GM12878 (cell line): ENCODE data around the gene ANAPC15. TPM values are rescaled to one million over a fixed set of nuclear protein-coding genes. Genes with fewer than 3 reads are reported as not detected.

Experiments used
- ATAC-seq: fragments of 200-7000 bp; cut with Tn5 transposase; 3 replicates; pipeline ENCODE4 v1.9.1; 2020; ENCODE audit warnings: mild to moderate bottlenecking, moderate library complexity
- BruUV-seq: library from RNA; stranded (reverse); fragments of 400-500 nt; replicated peaks from 2 replicates; lab custom pipeline; 2021; lab: Mats Ljungman, UMichigan
- CTCF ChIA-PET: fragments of 300-600 bp; sonication (Branson Sonifier 250); formaldehyde crosslinking; extraction: SDS; loops from one replicate; lab custom pipeline; 2021; ENCODE audit warnings: inconsistent platforms; lab: Yijun Ruan, JAX
- POLR2A ChIA-PET: fragments of 350-600 bp; formaldehyde crosslinking; extraction: SDS; loops from one replicate; lab custom pipeline; 2021; ENCODE audit warnings: inconsistent platforms; lab: Charles Lee
- RAD21 ChIA-PET: fragments of 300-600 bp; sonication (Branson Sonifier 250); formaldehyde crosslinking; loops from one replicate; lab custom pipeline; 2023; ENCODE audit warnings: antibody characterized with exemption; ENCODE audit not compliant: unreplicated experiment; lab: Charles Lee
- SMC1A ChIA-PET: fragments of 300-600 bp; sonication (Branson Sonifier 250); formaldehyde crosslinking; loops from one replicate; lab custom pipeline; 2023; ENCODE audit not compliant: unreplicated experiment, uncharacterized antibody; lab: Charles Lee
- DNase-seq: peaks from one replicate; pipeline ENCODE4 v3.0.0-alpha.2; 2011; ENCODE audit warnings: low read depth, low spot score
- FAIRE-seq: peaks from 3 replicates; lab custom pipeline; 2011; peaks lifted over from hg19 to GRCh38; lab: Jason Lieb, UNC
- H2AFZ ChIP-seq: 2 replicates; pipeline ENCODE4 v1.6.0; 2011; ENCODE audit warnings: low read depth, low read length, control low read depth; ENCODE audit not compliant: control insufficient read depth
- H3K27ac ChIP-seq: 2 replicates; pipeline ENCODE4 v1.5.1; 2011; ENCODE audit warnings: control low read depth; ENCODE audit not compliant: control insufficient read depth, insufficient read depth
- H3K27me3 ChIP-seq, 2 experiments: replicated peaks in 1 of 2; 2 replicates each; pipeline versions ENCODE4 v1.6.0 to v1.6.1; 2011; ENCODE audit warnings: low read length in 1 of 2; ENCODE audit not compliant: control insufficient read depth in 2 of 2, insufficient read depth in 2 of 2
- H3K36me3 ChIP-seq, 2 experiments: 2 replicates each; pipeline ENCODE4 v1.5.1; 2011; ENCODE audit warnings: low read length in 1 of 2; ENCODE audit not compliant: control insufficient read depth in 2 of 2, insufficient read depth in 2 of 2
- H3K4me1 ChIP-seq: 2 replicates; pipeline ENCODE4 v1.6.1; 2011; ENCODE audit warnings: mild to moderate bottlenecking, low read length, moderate library complexity, mixed read lengths; ENCODE audit not compliant: control insufficient read depth, insufficient read depth
- H3K4me2 ChIP-seq: 2 replicates; pipeline ENCODE4 v1.6.0; 2011; ENCODE audit warnings: control low read depth; ENCODE audit not compliant: control insufficient read depth, insufficient read depth
- H3K4me3 ChIP-seq: fragments of 200-600 bp; sonication (generic); 2 replicates; pipeline ENCODE4 v1.5.1; 2016
- H3K79me2 ChIP-seq: 2 replicates; pipeline ENCODE4 v1.6.0; 2011; ENCODE audit warnings: low read length; ENCODE audit not compliant: control insufficient read depth, insufficient read depth
- H3K9ac ChIP-seq: 2 replicates; pipeline ENCODE4 v1.8.0; 2011; ENCODE audit warnings: low read length, control low read depth, mixed read lengths; ENCODE audit not compliant: control insufficient read depth, insufficient read depth
- H3K9me3 ChIP-seq: replicated peaks from 3 replicates; pipeline ENCODE4 v1.5.1; 2011; ENCODE audit warnings: mild to moderate bottlenecking, low read length; ENCODE audit not compliant: control insufficient read depth, insufficient read depth
- H4K20me1 ChIP-seq: 2 replicates; pipeline ENCODE4 v1.6.0; 2011; ENCODE audit not compliant: control insufficient read depth, insufficient read depth
- EGR1 ChIP-seq, 2 experiments: IDR thresholded peaks; 1 replicate in 1 of 2; 2 replicates in 1 of 2; pipeline ENCODE4 v1.6.1; 2011 to 2012; ENCODE audit warnings: low read depth in 2 of 2, low read length in 2 of 2, borderline replicate concordance in 1 of 2, mild to moderate bottlenecking in 1 of 2, moderate library complexity in 1 of 2
- FOXK2 ChIP-seq: fragments of 450-650 bp; IDR thresholded peaks from 2 replicates; pipeline ENCODE4 v1.6.1; 2017; ENCODE audit warnings: mild to moderate bottlenecking, moderate library complexity
- GABPA ChIP-seq: IDR thresholded peaks from 2 replicates; pipeline ENCODE4 v1.6.1; 2014; ENCODE audit warnings: antibody characterized with exemption, low read depth, mild to moderate bottlenecking, inconsistent platforms
- MTA2 ChIP-seq: fragments of 450-650 bp; IDR thresholded peaks from 2 replicates; pipeline ENCODE4 v1.6.1; 2016; ENCODE audit warnings: low read depth, mild to moderate bottlenecking, moderate library complexity
- MTA3 ChIP-seq: IDR thresholded peaks from 2 replicates; pipeline ENCODE4 v1.6.1; 2012; ENCODE audit warnings: low read length, inconsistent platforms, borderline replicate concordance
- NFYA ChIP-seq: IDR thresholded peaks from 2 replicates; pipeline ENCODE4 v1.6.1; 2011; ENCODE audit warnings: low read depth, mild to moderate bottlenecking, low read length, improper control_type of control experiment, borderline replicate concordance
- POLR2A ChIP-seq: IDR thresholded peaks from 2 replicates; pipeline ENCODE4 v1.6.1; 2011; ENCODE audit warnings: low read depth, mild to moderate bottlenecking, low read length
- POLR2AphosphoS5 ChIP-seq: IDR thresholded peaks from 2 replicates; pipeline ENCODE4 v1.6.1; 2011; ENCODE audit warnings: mild to moderate bottlenecking, low read length, inconsistent platforms
- SP1 ChIP-seq: IDR thresholded peaks from one replicate; pipeline ENCODE4 v1.6.1; 2011; ENCODE audit warnings: low read depth, low read length
- WGBS: methylation state at CpG from one replicate; pipeline ENCODE4 v1.1.6; 2016; ENCODE audit warnings: low lambda C conversion rate; ENCODE audit not compliant: insufficient replicate concordance, insufficient coverage; ENCODE audit errors: missing lambda C conversion rate; 5-methylcytosine and 5-hydroxymethylcytosine counted together
- in situ Hi-C: fragments of 300-500 bp; cut with MboI; formaldehyde crosslinking; loops from 9 replicates; pipeline ENCODE4 v1.14.3; 2018; ENCODE audit warnings: mixed read lengths
- intact Hi-C: fragments of 100-400 bp; cut with micrococcal nuclease; formaldehyde crosslinking; loops from one replicate; pipeline ENCODE4 v1.14.2; 2022; ENCODE audit not compliant: unreplicated experiment
- polyA plus RNA-seq, 11 experiments: library from polyadenylated mRNA; depleted of rRNA in 4 of 11; unstranded in 6 of 11; stranded (reverse) in 5 of 11; fragments of >200 nt; fragmentation: Nextera tagmentation in 4 of 11; fragmentation: Illumina TruSeq in 1 of 11; extraction: Ambion mirVana in 4 of 11; extraction: Trizol in 1 of 11; gene quantifications; 1 replicate in 1 of 11; 2 replicates in 10 of 11; pipeline versions ENCODE4 v1.2.1 to v1.2.3, GENCODE V29; 2011 to 2016; ENCODE audit warnings: inconsistent platforms in 2 of 11, missing spikeins in 2 of 11, low read depth in 1 of 11
- total RNA-seq, 4 experiments: library from RNA; depleted of rRNA in 3 of 4; stranded (reverse); fragments of >200 nt in 3 of 4; fragmentation: Illumina TruSeq in 1 of 4; extraction: Trizol in 1 of 4; gene quantifications; 2 replicates each; pipeline versions ENCODE4 v1.2.1 to v1.2.3, GENCODE V29; 2013 to 2021

ANAPC15 gene
- total and polyA plus RNA-seq, 10 of the 15 experiments (the other 5 are each of a cell fraction or from before 2014, with no cell fraction given): 83.4 to 372 (median 103) TPM

DNA sequence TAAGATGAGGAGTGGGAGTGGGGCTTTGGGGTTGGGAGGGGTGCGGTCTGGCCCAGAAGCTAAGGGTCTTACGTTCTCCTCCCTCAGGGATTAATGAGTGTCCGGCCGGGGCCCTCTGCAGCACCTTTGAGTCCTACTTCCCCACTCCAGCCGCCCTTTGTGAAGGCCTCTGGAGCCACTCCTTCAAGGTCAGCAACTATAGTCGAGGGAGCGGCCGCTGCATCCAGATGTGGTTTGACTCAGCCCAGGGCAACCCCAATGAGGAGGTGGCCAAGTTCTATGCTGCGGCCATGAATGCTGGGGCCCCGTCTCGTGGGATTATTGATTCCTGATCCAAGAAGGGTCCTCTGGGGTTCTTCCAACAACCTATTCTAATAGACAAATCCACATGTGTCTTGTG is 27.0 kb upstream of the ANAPC15 start:
- DNase-seq: no peak
- Histone ChIP-seq H3K9me3 (peaks cover 2% of the 10 kb centered on the region; the same call in 1 of the 3 replicates), H3K36me3 (no peaks in the 10 kb centered on the region), H2AFZ (no peak overlapping the region), H3K4me2 (no peak overlapping the region), H3K27ac (no peak overlapping the region), H3K4me3 (no peak overlapping the region), H3K27me3 (no peaks in the 10 kb centered on the region; a peak in 1 of 4 replicates), H3K9ac (no peak overlapping the region), H3K4me1 (no peaks in the 10 kb centered on the region), H4K20me1 (no peaks in the 10 kb centered on the region), H3K79me2 (no peaks in the 10 kb centered on the region)
- intact Hi-C loops: no loop called here
- no peak for FAIRE-seq
- BruUV-seq: no TSS peak
- ChIA-PET CTCF (no interaction called here), SMC1A (no interaction called here), POLR2A (no interaction called here), RAD21 (no interaction called here)
- no peak for ATAC-seq
- in situ Hi-C loops: no loop called here
- 67% methylated on average over 11 of the region's 11 CpGs for WGBS
- TF ChIP-seq NFYA (no peak), EGR1 (IDR thresholded peaks at IDR 0.05; ENCODE audit: borderline replicate concordance in 1 of 2, low read depth in 2 of 2, low read length in 2 of 2) (no peak), MTA2 (no peak), MTA3 (no peak)

DNA sequence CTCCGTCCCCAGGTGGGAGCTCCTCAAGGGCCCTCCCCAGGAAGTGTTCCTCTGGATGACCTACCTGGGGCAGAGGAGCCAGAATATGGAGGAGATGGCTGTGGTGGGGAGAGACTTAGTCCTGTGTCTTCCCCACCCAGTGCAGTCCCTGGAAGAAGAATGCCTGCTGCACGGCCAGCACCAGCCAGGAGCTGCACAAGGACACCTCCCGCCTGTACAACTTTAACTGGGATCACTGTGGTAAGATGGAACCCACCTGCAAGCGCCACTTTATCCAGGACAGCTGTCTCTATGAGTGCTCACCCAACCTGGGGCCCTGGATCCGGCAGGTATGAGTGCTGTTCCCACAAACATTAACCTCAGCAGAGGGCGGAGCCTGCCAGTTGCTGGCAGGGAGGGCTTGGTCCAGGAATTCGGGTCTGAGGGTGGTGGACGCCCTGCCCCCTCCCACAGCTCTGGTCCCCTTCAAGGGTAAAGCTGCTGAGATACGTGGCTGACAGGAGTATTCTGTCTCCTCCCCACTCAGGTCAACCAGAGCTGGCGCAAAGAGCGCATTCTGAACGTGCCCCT is 26.4 kb upstream of the ANAPC15 start:
- POLR2A ChIA-PET: no interaction called here
- Histone ChIP-seq H4K20me1 (no peaks in the 10 kb centered on the region), H3K27me3 (no peaks in the 10 kb centered on the region; a peak in 1 of 4 replicates), H3K9me3 (peaks cover 2% of the 10 kb centered on the region; the same call in 1 of the 3 replicates), H3K4me3 (no peak overlapping the region), H3K4me2 (no peak overlapping the region), H2AFZ (no peak overlapping the region), H3K36me3 (no peaks in the 10 kb centered on the region), H3K27ac (no peak overlapping the region), H3K9ac (no peak overlapping the region), H3K4me1 (no peaks in the 10 kb centered on the region), H3K79me2 (no peaks in the 10 kb centered on the region)
- CTCF ChIA-PET: no interaction called here
- WGBS: 52% methylated on average over 12 of the region's 12 CpGs
- ATAC-seq (no peak), FAIRE-seq (no peak), DNase-seq (no peak)
- TF ChIP-seq FOXK2: no peak
- TF ChIP-seq SP1: no peak
- no peak for TF ChIP-seq GABPA
- no peak for TF ChIP-seq POLR2AphosphoS5
- TF ChIP-seq POLR2A: no peak
- no TSS peak for BruUV-seq
- RAD21 ChIA-PET: no interaction called here
- SMC1A ChIA-PET: no interaction called here
- intact Hi-C loops: no loop called here
- in situ Hi-C loops: no loop called here
